GM23338 (cell line): ENCODE measurements around the gene ITPRIP. TPM values are rescaled to one million over a fixed set of nuclear protein-coding genes. Genes with fewer than 3 reads are reported as not detected.

Experiments used
- ATAC-seq: fragments of 200-7000 bp; cut with Tn5 transposase; 3 replicates; pipeline ENCODE4 v1.9.1; 2020
- DNase-seq: peaks from one replicate; pipeline ENCODE4 v3.0.0-alpha.2; 2015; ENCODE audit warnings: low spot score
- H2AFZ ChIP-seq: fragments of 200-600 bp; sonication (generic); 2 replicates; pipeline ENCODE4 v1.8.0; 2016; ENCODE audit warnings: antibody characterized with exemption, mild to moderate bottlenecking, moderate library complexity
- H3F3A ChIP-seq: fragments of 200-600 bp; sonication (generic); replicated peaks from 2 replicates; pipeline ENCODE4 v1.8.0; 2017; ENCODE audit warnings: antibody characterized with exemption, mixed run types, low read depth
- H3K27ac ChIP-seq: fragments of 200-600 bp; sonication (generic); 2 replicates; pipeline ENCODE4 v1.6.1; 2016; ENCODE audit warnings: low read depth
- H3K27me3 ChIP-seq: fragments of 200-600 bp; sonication (generic); 2 replicates; pipeline ENCODE4 v1.8.0; 2016; ENCODE audit warnings: mild to moderate bottlenecking, mixed run types, moderate library complexity; ENCODE audit not compliant: insufficient read depth
- H3K36me3 ChIP-seq: fragments of 200-600 bp; sonication (generic); 2 replicates; pipeline ENCODE4 v1.8.0; 2016; ENCODE audit warnings: mild to moderate bottlenecking; ENCODE audit not compliant: insufficient read depth
- H3K4me1 ChIP-seq: fragments of 200-600 bp; sonication (generic); 2 replicates; pipeline ENCODE4 v1.8.0; 2016; ENCODE audit warnings: mild to moderate bottlenecking, moderate library complexity; ENCODE audit not compliant: insufficient read depth
- H3K4me2 ChIP-seq: fragments of 200-600 bp; sonication (generic); 2 replicates; pipeline ENCODE4 v1.7.1; 2017; ENCODE audit warnings: mixed run types
- H3K4me3 ChIP-seq: fragments of 200-600 bp; sonication (generic); 2 replicates; pipeline ENCODE4 v1.6.1; 2016; ENCODE audit warnings: mixed run types
- H3K79me2 ChIP-seq: fragments of 200-600 bp; sonication (generic); replicated peaks from 2 replicates; pipeline ENCODE4 v1.8.0; 2017; ENCODE audit warnings: mild to moderate bottlenecking; ENCODE audit not compliant: insufficient read depth
- H3K9me2 ChIP-seq: fragments of 200-600 bp; sonication (generic); 2 replicates; pipeline ENCODE4 v1.8.0; 2017; ENCODE audit not compliant: insufficient read depth
- H4K20me1 ChIP-seq: fragments of 200-600 bp; sonication (generic); replicated peaks from 2 replicates; pipeline ENCODE4 v1.8.0; 2017; ENCODE audit warnings: mild to moderate bottlenecking; ENCODE audit not compliant: insufficient read depth
- H3K27ac Mint-ChIP-seq: 2 replicates; pipeline ENCODE4 v1.8.0; 2020; ENCODE audit warnings: inconsistent platforms, mild to moderate bottlenecking, moderate library complexity, mixed read lengths
- H3K27me3 Mint-ChIP-seq: 3 replicates; pipeline ENCODE4 v1.8.0; 2022; ENCODE audit warnings: low read depth, mild to moderate bottlenecking, moderate library complexity, mixed read lengths, inconsistent platforms; ENCODE audit not compliant: insufficient read depth, poor library complexity
- H3K36me3 Mint-ChIP-seq: 3 replicates; pipeline ENCODE4 v1.8.0; 2021; ENCODE audit warnings: low read depth, mild to moderate bottlenecking, inconsistent platforms, moderate library complexity, mixed read lengths
- H3K4me1 Mint-ChIP-seq: 3 replicates; pipeline ENCODE4 v1.8.0; 2020; ENCODE audit warnings: mild to moderate bottlenecking, inconsistent platforms, mixed read lengths
- H3K4me3 Mint-ChIP-seq: 3 replicates; pipeline ENCODE4 v1.8.0; 2021; ENCODE audit warnings: moderate library complexity, mild to moderate bottlenecking, inconsistent platforms, mixed read lengths
- H3K9me3 Mint-ChIP-seq: 3 replicates; pipeline ENCODE4 v1.8.0; 2020; ENCODE audit warnings: moderate library complexity, mild to moderate bottlenecking, inconsistent platforms, mixed read lengths
- CREB1 ChIP-seq: fragments of 250-450 bp; sonication (Bioruptor Pico); IDR thresholded peaks from 2 replicates; pipeline ENCODE4 v1.5.0; 2020; ENCODE audit warnings: low read depth, mild to moderate bottlenecking, moderate library complexity
- CTCF ChIP-seq, 2 experiments: fragments of 200-600 bp in 1 of 2; sonication (generic) in 1 of 2; conservative IDR thresholded peaks; 2 replicates each; pipeline versions ENCODE4 v1.5.1 to v1.6.1; 2016 to 2017; ENCODE audit warnings: antibody characterized with exemption in 2 of 2, low read depth in 2 of 2, mild to moderate bottlenecking in 2 of 2, moderate library complexity in 1 of 2
- EZH2 ChIP-seq: fragments of 200-600 bp; sonication (generic); IDR thresholded peaks from one replicate; pipeline ENCODE4 v1.8.0; 2017; ENCODE audit warnings: antibody characterized with exemption, mild to moderate bottlenecking, low read depth; ENCODE audit not compliant: unreplicated experiment
- EZH2phosphoT487 ChIP-seq: fragments of 200-600 bp; sonication (generic); IDR thresholded peaks from one replicate; pipeline ENCODE4 v1.8.1; 2018; ENCODE audit warnings: antibody characterized with exemption; ENCODE audit not compliant: unreplicated experiment
- JUNB ChIP-seq: IDR thresholded peaks from one replicate; pipeline ENCODE4 v1.6.1; 2016; ENCODE audit warnings: antibody characterized with exemption; ENCODE audit not compliant: unreplicated experiment
- NANOG ChIP-seq: IDR thresholded peaks from 2 replicates; pipeline ENCODE4 v1.6.1; 2016; ENCODE audit warnings: antibody characterized with exemption, borderline replicate concordance
- POLR2AphosphoS5 ChIP-seq: IDR thresholded peaks from 2 replicates; pipeline ENCODE4 v1.6.1; 2016; ENCODE audit warnings: antibody characterized with exemption, low read depth
- REST ChIP-seq: IDR thresholded peaks from one replicate; pipeline ENCODE4 v1.6.1; 2018; ENCODE audit warnings: antibody characterized with exemption; ENCODE audit not compliant: unreplicated experiment
- ZNF114 ChIP-seq: fragments of 250-450 bp; sonication (Bioruptor Pico); IDR thresholded peaks from 2 replicates; pipeline ENCODE4 v1.5.0; 2020; ENCODE audit warnings: mild to moderate bottlenecking, moderate library complexity
- ZNF331 ChIP-seq: fragments of 250-450 bp; sonication (Bioruptor Pico); IDR thresholded peaks from 2 replicates; pipeline ENCODE4 v1.5.0; 2020; ENCODE audit warnings: low read depth, mild to moderate bottlenecking, moderate library complexity
- ZNF462 ChIP-seq: fragments of 250-450 bp; sonication (Bioruptor Pico); IDR thresholded peaks from 2 replicates; pipeline ENCODE4 v1.5.0; 2020; ENCODE audit warnings: mild to moderate bottlenecking, moderate library complexity
- polyA plus RNA-seq: library from polyadenylated mRNA; unstranded; fragments of >200 nt; fragmentation: Nextera tagmentation; extraction: Ambion mirVana; gene quantifications from 2 replicates; pipeline ENCODE4 v1.2.1, GENCODE V29; 2016
- total RNA-seq: library from RNA; depleted of rRNA; stranded (reverse); fragments of >200 nt; shearing (Covaris generic); gene quantifications from 2 replicates; pipeline ENCODE4 v1.2.3, GENCODE V29; 2014

Gene ITPRIP
- total and polyA plus RNA-seq, 2 experiments from 2014 or later: 6.9 to 15.2 TPM

- no peak overlapping the region for H3K4me2 ChIP-seq
- ATAC-seq: no peak
- Mint-ChIP-seq H3K4me1 (peaks cover 24% of the 10 kb centered on the region), H3K27ac (no peak overlapping the region), H3K9me3 (no peaks in the 10 kb centered on the region), H3K4me3 (no peak overlapping the region), H3K36me3 (no peaks in the 10 kb centered on the region), H3K27me3 (peaks cover 2% of the 10 kb centered on the region)
- no peak for TF ChIP-seq ZNF331
- no peak for TF ChIP-seq EZH2phosphoT487
- TF ChIP-seq REST: no peak
- TF ChIP-seq ZNF462: no peak
- TF ChIP-seq JUNB: no peak
- no peak for TF ChIP-seq NANOG
- no peak for TF ChIP-seq ZNF114 (CRISPR knock-in tag)
- no peak for TF ChIP-seq POLR2AphosphoS5
- TF ChIP-seq CREB1 (CRISPR knock-in tag): no peak
- TF ChIP-seq CTCF (conservative IDR thresholded peaks at IDR 0.05; ENCODE audit: low read depth in 2 of 2): no peak
- TF ChIP-seq EZH2: no peak
- DNase-seq: no peak
- no peaks in the 10 kb centered on the region for H3F3A ChIP-seq
- peaks cover 19% of the 10 kb centered on the region for H3K4me1 ChIP-seq
- H3K27me3 ChIP-seq: peaks cover 7% of the 10 kb centered on the region
- no peaks in the 10 kb centered on the region for H3K9me2 ChIP-seq
- no peak overlapping the region for H3K27ac ChIP-seq
- no peak overlapping the region for H2AFZ ChIP-seq
- no peak overlapping the region for H3K4me3 ChIP-seq
- H3K36me3 ChIP-seq: no peaks in the 10 kb centered on the region
- no peaks in the 10 kb centered on the region for H3K79me2 ChIP-seq
- H4K20me1 ChIP-seq: no peaks in the 10 kb centered on the region
Observed at GRCh38 chr10:104344219-104344618, 6.0 kb upstream of the ITPRIP start.
